Heart left ventricle (tissue), 13 donors: Measurements from ENCODE around the gene GSK3A.

Source experiments
- CTCF ChIP-seq, 12 donors: fragments of 200-600 bp; sonication (generic) in 4 of 12; IDR thresholded peaks; one replicate each; pipeline versions ENCODE4 v1.5.0 to v1.8.0; 2018 to 2022; ENCODE audit warnings: antibody characterized with exemption in 12 of 12, mild to moderate bottlenecking in 5 of 12
- POLR2A ChIP-seq, 2 donors: fragments of 450-650 bp; IDR thresholded peaks; one replicate each; pipeline ENCODE4 v1.6.1; 2017; ENCODE audit warnings: antibody characterized with exemption in 2 of 2, mild to moderate bottlenecking in 2 of 2, moderate library complexity in 2 of 2
- donor health status: ischemic (EF 13 %, LVEDD 7.1; RV severe dilation, severe dysfunction).
- donor health status: DM: no; HTN: yes; CAD: no.
- donor health status: DM: no; HTN: no; CAD: no.
- donor health status: ischemic (EF 25% LVEDD 6.9; RV normal size, moderate dysfunction).
- donor health status: ischemic (EF 25% LVEDD 5.7; RV mildly dilated, moderate dysfunction).
- donor health status: ischemic (EF 35%, LVEDD 5.7; RV mildly dilated, moderate dysfunction).
- donor health status: nonischemic (EF 11% LVEDD 7.7; RV severe dilation, severe dysfunction).
- donor health status: DM: yes; HTN: yes; CAD: no.
- donor health status: PGD.
- donor health status: ischemic (EF 29% LVEDD 5.4; RV normal size, mild dysfunction).
- donor health status: nonischemic (EF 23%, LVEDD 6.1; RV moderate dilation, normal function).

DNA sequence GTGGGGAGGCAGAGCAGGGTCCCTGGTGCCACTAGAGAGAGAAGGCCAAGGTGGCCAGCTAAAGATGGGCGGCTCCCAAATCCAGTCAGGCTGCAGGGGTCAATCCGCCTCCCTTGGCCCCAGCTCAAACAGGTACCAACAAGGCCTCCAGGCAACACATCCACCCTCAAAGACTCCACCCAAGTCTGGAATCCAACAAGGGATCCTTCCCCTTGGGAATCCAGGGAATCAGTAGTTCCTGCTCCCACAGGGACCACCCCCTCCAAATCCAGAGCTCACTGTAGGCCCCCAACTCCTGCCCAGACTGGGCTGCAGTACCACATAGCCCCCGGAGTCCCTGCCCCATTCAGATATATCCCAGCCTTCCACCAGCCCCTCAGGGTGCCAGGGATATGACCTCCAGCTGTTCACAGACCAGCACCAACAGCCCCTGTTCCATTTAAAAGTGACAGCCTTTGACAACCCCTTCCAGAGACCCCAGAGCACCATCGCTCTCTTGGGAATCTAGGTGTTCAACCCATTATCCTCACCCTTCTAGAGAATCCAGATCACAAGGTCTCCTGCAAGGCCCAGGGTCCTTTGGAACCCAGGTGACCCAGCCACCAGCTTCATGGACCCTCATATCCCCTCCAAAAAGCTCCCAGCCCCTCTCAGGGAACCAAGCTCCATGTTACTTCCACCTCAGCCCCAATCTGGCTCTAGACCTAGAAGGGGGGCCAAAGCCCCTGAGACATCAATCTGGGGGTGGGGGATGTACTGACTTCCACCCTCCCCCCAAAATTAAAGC is 9.4 kb upstream of the GSK3A start:
- TF ChIP-seq CTCF (IDR thresholded peaks at IDR 0.05) (no peak), POLR2A (IDR thresholded peaks at IDR 0.05) (no peak)
